ACC112 (cell line): ENCODE results near the gene GIT1.

Experiments
- H2AFZ ChIP-seq: fragments of 200-600 bp; sonication (generic); one replicate; pipeline ENCODE4 v1.6.0; 2017; ENCODE audit warnings: antibody characterized with exemption, low read length; ENCODE audit not compliant: unreplicated experiment
- H3K27ac ChIP-seq: fragments of 200-600 bp; sonication (generic); 2 replicates; pipeline ENCODE4 v1.5.1; 2014; ENCODE audit warnings: low read depth, mild to moderate bottlenecking, antibody characterized with exemption, low read length, moderate library complexity
- H3K27me3 ChIP-seq: fragments of 200-600 bp; sonication (generic); 2 replicates; pipeline ENCODE4 v1.6.1; 2014; ENCODE audit warnings: mild to moderate bottlenecking, antibody characterized with exemption, low read length, moderate library complexity, mixed read lengths; ENCODE audit not compliant: insufficient read depth
- H3K36me3 ChIP-seq: fragments of 200-600 bp; sonication (generic); 2 replicates; pipeline ENCODE4 v1.6.1; 2016; ENCODE audit warnings: mild to moderate bottlenecking, antibody characterized with exemption, low read length, moderate library complexity, mixed read lengths; ENCODE audit not compliant: insufficient read depth
- H3K4me1 ChIP-seq: fragments of 200-600 bp; sonication (generic); one replicate; pipeline ENCODE4 v1.6.1; 2016; ENCODE audit warnings: low read length, mixed read lengths; ENCODE audit not compliant: insufficient read depth, unreplicated experiment, control insufficient read depth
- H3K4me3 ChIP-seq: fragments of 200-600 bp; sonication (generic); 2 replicates; pipeline ENCODE4 v1.5.1; 2014; ENCODE audit warnings: mild to moderate bottlenecking, low read depth, low read length
- H3K79me2 ChIP-seq: fragments of 200-600 bp; sonication (generic); one replicate; pipeline ENCODE4 v1.6.0; 2016; ENCODE audit warnings: low read length; ENCODE audit not compliant: control insufficient read depth, unreplicated experiment, insufficient read depth

Gene GIT1

DNA sequence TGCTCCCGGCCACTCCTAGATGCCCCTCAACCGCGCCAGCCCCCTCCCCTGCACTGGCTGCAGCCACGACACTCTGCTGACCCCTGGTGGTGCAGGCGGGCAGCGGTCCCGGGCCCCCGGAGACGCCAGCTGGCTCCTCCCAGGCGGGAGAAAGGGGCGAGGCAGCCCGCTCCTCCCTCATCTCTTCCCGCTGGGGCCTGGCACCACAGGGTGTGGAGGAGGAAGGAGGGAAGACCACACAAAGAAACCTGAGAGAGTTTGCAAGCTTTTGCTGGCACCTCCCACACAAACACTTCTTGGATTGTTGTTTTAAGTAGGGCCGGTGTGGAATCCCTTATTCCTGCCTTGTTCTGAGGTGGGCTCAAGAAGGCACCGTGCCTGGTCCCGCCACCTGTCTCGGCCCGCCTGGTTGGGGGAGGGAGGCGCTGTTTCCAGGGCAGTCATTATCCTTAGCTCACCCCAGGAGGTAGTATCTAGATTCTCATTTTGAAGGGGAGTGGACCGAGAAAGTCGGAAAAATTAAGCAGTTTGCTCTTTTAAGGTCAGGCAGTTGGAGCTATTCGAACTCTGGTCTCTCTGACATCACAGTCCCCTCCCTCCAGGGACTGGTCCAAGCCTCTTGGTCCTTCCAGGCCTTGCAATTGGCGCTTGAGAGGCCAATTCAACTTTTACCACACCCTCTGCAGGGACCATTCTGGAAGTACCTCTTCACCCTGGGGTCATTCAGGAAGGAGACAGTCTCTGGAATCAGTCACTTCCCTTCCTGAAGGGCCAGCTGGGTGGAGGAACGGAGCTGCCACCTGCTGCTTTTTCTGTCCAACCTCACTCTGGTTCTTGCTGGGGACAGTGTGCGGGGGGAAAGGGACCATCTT, 2.5 kb upstream of the GIT1 start:
- no peaks in the 10 kb centered on the region for H3K36me3 ChIP-seq
- H3K4me3 ChIP-seq: peak overlapping the region; percentile 80
- no peak overlapping the region for H3K27ac ChIP-seq
- H3K79me2 ChIP-seq: peaks cover 21% of the 10 kb centered on the region
- H2AFZ ChIP-seq: peak overlapping the region; percentile 82
- H3K27me3 ChIP-seq: no peaks in the 10 kb centered on the region
- H3K4me1 ChIP-seq: peaks cover 40% of the 10 kb centered on the region

DNA sequence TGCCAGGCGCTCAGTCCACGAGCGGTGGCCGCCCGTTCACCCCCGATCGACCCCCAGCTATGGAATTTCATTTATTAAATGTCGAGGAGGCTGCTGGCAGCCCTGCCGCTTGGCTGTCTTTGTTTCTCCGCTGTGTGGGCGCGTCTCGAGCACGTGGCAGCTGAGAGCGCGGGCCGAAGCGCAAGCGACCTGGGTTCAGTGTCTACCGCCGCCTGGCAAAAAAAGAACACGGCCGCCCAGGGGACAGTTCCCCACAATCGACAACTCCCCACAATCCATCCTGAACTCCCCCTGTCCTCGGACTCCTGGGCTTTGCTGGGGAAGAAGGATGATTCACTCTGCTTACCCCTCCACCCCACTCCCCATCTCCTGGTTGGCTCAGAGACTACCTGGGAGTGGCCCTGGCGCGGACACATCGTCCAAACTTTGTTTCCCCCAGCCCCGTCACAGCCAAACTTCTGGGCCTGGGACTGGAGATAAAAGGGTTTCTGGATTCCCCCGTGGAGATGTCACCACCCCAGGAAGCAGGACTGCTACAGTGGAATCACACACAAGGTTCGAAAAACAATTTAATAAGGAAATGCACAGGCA, 1.8 kb upstream of the GIT1 start:
- Histone ChIP-seq H3K27ac (peak overlapping the region; percentile 34), H3K79me2 (peaks cover 28% of the 10 kb centered on the region), H3K27me3 (no peaks in the 10 kb centered on the region), H3K4me1 (peaks cover 45% of the 10 kb centered on the region), H3K36me3 (no peaks in the 10 kb centered on the region), H3K4me3 (peak overlapping the region; percentile 80), H2AFZ (peak overlapping the region; percentile 82)

DNA sequence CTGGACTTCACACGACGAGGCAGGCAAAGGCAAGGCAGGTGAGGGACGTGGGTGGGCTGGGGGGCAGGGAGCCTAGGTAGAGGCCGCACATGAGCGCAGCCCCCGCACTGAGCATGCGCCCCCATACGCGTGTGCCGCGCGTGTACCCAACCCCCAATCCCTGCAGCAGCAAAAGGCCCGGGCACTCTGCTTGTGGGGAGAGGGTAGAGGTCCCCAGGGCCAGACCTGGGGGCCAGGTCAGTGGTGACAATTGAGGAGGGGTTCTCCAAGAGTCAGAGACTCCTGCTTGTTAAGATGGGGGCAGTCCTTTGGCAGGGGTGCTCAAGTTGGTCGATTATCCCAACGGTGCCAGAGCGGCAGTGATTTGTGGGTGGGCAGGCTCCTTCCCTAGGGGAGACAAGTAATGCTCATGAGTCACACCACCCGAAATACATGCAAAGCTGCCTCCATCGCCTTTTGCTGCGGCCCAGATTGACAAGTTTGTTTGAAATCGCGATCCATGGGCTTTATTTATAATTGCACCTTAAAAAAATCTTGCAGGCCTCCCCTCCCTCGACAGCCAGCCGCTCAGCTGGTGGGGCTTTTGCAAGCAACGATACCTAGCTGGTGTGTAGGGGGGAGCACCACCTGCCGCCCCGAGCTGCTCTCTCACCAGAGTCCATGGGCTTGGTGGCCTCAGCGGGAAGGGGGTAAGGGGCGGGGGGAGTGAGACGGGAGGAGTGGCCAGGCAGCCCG, 1.1 kb upstream of the GIT1 start:
- Histone ChIP-seq H2AFZ (peak overlapping the region; percentile 83), H3K36me3 (no peaks in the 10 kb centered on the region), H3K4me1 (peaks cover 44% of the 10 kb centered on the region), H3K79me2 (peaks cover 35% of the 10 kb centered on the region), H3K4me3 (peak overlapping the region; percentile 80), H3K27me3 (no peaks in the 10 kb centered on the region), H3K27ac (peak overlapping the region; percentile 34)

DNA sequence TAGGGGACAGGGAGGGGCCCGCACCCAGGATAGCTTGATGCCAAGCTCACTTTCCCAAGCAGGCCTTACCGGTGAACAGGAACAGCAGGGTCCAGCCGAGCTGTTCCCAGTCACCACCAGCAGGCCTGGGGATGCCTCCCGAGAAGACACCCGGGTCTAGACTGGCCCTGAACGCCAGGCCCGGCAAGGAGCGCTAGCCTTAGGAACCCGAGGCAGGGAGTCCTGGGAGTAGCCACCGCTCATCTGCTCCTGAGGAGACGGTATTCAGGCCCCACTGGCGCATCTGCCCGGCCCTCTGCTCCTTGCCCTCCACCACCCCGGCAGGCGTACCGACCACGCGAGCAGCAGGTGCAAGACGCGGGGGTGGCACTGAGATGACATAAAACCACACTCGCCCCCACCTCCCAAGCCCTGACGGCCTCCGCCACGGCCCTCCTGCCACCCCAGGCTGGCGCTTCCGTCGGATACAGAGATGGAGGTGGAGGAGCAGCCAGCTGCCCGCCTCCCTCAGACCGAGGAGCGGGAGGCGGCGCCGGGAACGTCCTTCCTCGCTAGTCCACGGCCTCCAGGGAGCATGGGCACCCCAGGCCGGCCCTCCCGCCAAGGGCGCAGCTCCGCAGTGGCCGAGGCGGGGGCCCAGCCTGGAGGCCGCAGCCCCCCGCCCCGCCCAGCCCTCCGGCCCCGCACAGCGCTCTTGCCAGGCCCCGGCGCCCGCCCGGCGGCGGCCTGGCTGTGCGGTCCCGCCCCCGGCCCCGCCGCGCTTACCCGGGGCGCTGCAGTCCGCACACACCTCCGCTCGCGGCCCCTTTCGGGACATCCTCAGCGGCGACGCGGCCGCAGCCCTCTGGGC, 661 bp downstream of the GIT1 start:
- Histone ChIP-seq H2AFZ (peak overlapping the region; percentile 8), H3K27ac (no peak overlapping the region), H3K4me3 (peak overlapping the region; percentile 92), H3K36me3 (no peaks in the 10 kb centered on the region), H3K27me3 (no peaks in the 10 kb centered on the region), H3K4me1 (peaks cover 50% of the 10 kb centered on the region), H3K79me2 (peaks cover 46% of the 10 kb centered on the region)

DNA sequence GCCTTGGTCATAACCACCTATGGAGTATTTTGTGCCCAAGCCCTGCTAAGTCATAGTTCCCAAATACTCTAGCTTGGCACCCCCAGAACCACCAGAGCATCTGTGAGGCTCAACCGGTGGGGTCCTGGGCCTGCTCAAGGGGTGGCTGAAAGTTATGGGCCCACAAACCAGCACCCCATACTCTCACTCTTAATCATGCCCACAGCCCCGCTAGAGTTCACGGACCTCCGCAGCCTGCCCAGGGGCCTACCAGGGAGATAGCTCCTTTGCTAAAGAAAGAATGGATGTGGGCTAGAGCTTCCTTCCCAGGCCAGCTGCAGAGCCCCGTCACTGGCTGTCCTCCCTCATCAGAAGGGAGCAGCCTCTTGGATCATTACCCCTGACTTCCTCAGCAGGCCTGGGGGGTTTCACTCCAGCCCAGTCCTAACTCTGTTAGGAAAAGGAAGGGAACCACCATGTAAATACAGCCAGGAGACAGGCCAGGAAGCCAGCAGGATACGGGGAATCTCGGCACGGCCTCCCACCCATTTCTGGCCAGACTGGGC, 1.4 kb downstream of the GIT1 start:
- H3K4me1 ChIP-seq: peaks cover 50% of the 10 kb centered on the region
- peaks cover 49% of the 10 kb centered on the region for H3K79me2 ChIP-seq
- no peaks in the 10 kb centered on the region for H3K36me3 ChIP-seq
- H3K4me3 ChIP-seq: peak overlapping the region; percentile 92
- H2AFZ ChIP-seq: peak overlapping the region; percentile 8
- H3K27me3 ChIP-seq: no peaks in the 10 kb centered on the region
- H3K27ac ChIP-seq: no peak overlapping the region

DNA sequence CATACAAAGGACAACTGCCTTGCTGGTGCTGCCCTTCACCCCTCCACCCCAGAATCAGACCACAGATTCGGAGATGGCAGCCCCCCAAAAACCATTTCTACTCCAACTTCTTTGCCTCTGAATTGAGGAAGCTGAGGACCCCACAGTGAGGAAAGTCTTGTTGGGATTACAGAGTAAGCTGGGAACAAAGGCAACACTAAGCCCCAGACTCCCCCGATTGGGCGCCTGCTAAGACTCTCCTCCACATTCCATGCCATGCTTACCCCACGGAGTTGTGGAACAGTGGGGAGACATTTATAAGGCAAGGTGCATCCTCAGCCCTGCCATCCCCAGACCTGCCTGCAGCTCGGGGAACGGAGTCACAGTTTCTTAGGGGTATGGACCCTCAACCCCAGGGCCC, 1.9 kb downstream of the GIT1 start:
- Histone ChIP-seq H3K27me3 (no peaks in the 10 kb centered on the region), H3K4me1 (peaks cover 47% of the 10 kb centered on the region), H3K36me3 (peaks cover 2% of the 10 kb centered on the region; the same call in 1 of the 2 replicates), H2AFZ (no peak overlapping the region), H3K79me2 (peaks cover 49% of the 10 kb centered on the region), H3K27ac (no peak overlapping the region), H3K4me3 (peak overlapping the region; percentile 92)

DNA sequence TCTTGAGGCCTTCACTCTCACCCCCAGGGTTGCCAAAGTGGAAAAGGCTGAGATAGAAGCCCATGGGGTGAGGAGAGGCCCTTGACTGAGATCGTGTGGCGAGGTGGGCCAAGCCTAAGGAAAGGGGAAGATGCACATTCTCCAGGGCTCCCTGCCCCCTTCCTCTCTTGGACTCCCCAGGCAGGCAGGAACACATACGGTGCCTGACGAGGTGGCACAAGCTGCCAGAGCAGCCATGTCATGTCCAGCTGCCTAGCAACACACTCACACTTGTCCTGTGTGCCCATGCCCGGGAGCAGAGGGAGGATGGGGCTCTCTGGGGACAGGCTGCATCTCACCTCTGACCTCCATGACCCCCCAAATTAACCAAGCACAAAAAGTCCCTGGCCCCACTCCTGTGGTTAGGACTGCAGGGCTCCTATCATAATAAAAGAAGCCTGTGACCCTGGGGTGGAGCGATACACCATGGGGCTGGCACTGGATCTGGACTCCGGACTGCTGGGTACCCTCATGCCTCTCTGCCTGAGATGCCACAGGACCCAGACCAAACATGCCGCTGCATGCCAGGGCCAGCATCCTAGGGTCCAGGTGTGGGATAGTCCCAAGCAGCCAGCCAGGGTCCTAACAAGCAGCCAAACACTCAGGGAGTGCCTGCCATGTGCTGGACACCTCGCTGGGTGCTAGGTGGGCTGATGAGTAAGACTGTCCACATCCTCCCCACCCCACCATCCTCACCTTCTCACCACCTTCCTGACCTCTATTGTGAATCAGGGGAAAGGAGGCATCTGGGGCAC, 2.6 kb downstream of the GIT1 start:
- Histone ChIP-seq H3K79me2 (peaks cover 51% of the 10 kb centered on the region), H3K27ac (no peak overlapping the region), H3K36me3 (peaks cover 8% of the 10 kb centered on the region; the same call in 1 of the 2 replicates), H3K4me1 (peaks cover 40% of the 10 kb centered on the region), H3K27me3 (no peaks in the 10 kb centered on the region), H2AFZ (no peak overlapping the region), H3K4me3 (peak overlapping the region; percentile 92; the same call in 1 of the 2 replicates)

DNA sequence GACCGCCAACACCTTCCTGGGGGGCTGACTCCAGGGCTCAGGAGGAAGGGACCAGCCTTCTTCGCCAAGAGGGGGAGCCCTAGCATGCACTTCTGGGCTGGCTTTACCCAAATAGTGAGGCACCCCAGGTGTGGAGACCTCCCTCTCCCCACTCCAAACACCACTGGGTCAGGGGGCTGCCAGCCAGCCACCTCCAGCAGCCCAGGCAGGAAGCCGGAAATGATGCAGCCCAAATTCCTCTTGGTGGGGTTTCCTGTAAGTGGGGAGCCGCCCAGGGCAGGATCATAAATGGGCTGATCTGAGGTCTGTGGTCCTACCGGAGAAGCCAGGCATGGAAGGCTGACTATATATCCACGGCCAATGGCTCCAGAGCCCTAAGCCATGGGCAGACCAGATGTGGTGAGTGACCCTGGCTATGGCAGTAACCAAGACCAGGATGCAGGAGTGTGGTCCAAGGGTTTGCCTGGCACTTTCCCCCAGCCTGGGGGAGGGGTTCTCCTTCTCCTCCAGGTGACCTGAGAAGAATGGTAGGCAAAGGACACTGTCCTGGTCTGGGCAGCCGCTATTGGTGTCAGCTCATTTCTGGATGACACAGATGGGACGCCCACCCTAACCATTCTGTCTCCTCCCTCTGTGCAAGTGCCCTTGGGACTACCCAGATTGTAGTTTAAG, 4.2 kb downstream of the GIT1 start:
- H2AFZ ChIP-seq: no peak overlapping the region
- peaks cover 34% of the 10 kb centered on the region for H3K4me1 ChIP-seq
- H3K27ac ChIP-seq: no peak overlapping the region
- H3K36me3 ChIP-seq: peaks cover 8% of the 10 kb centered on the region; the same call in 1 of the 2 replicates
- peaks cover 51% of the 10 kb centered on the region for H3K79me2 ChIP-seq
- H3K27me3 ChIP-seq: no peaks in the 10 kb centered on the region
- H3K4me3 ChIP-seq: no peak overlapping the region

DNA sequence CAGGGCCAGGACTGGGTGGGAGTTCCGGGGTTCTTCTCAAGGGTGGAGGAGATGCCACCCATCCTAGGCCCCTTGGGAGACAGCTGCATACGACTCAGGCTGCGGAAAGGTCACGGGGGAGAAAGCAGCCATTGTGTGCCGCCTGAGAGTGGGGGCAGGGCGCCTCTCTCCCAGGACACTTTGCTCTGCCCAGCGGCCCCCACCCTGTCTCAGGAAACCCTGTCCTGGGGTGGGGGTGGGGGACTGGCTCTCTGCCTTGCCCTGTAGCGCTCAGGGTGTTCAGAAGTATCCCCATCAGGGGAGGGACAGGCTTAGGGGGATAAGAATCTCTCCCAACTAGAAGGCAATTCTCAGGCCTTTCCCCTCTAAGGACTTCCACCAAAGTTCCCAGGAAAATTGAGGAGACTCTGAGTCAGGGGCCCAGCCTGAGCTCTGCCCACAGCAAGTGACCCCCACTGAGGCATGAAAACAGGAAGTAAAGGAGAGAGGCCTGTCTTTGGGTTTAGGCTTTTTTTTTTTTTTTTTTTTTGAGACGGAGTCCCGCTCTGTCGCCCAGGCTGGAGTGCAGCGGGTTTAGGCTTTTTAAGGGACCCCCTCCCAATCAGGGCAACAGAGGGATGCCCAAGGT, 4.9 kb downstream of the GIT1 start:
- peaks cover 51% of the 10 kb centered on the region for H3K79me2 ChIP-seq

More for the DNA sequence above, 4.9 kb downstream of the GIT1 start:
- Histone ChIP-seq H3K27me3 (no peaks in the 10 kb centered on the region), H3K27ac (no peak overlapping the region), H3K36me3 (peaks cover 8% of the 10 kb centered on the region; the same call in 1 of the 2 replicates), H2AFZ (no peak overlapping the region), H3K4me1 (peaks cover 29% of the 10 kb centered on the region), H3K4me3 (no peak overlapping the region)
